Tibial artery (tissue), 4 donors: Measurements from ENCODE around the gene NR2F1-AS1.
A peak's percentile ranks its signal among the peaks of the same experiment; 100 is the strongest.

Experiments
- DNase-seq, 2 donors: peaks; one replicate each; pipeline ENCODE4 v3.0.0-alpha.2; 2019
- H3K27ac ChIP-seq, 2 donors: fragments of 200-600 bp; sonication (generic) in 1 of 2; 1 replicate in 1 of 2; 2 replicates in 1 of 2; pipeline ENCODE4 v1.5.1; 2018 to 2019; ENCODE audit warnings: mild to moderate bottlenecking in 1 of 2
- H3K27me3 ChIP-seq, 2 donors: fragments of 200-600 bp; sonication (generic) in 1 of 2; one replicate each; pipeline versions ENCODE4 v1.5.1 to v1.6.0; 2016 to 2019
- H3K36me3 ChIP-seq, 3 donors: fragments of 200-600 bp; sonication (generic) in 2 of 3; one replicate each; pipeline ENCODE4 v1.5.1; 2016 to 2019; ENCODE audit warnings: mild to moderate bottlenecking in 2 of 3
- H3K4me1 ChIP-seq, 4 donors: fragments of 200-600 bp; sonication (generic) in 2 of 4; 1 replicate in 3 of 4; 2 replicates in 1 of 4; pipeline ENCODE4 v1.5.1; 2016 to 2019
- H3K4me3 ChIP-seq, 2 donors: fragments of 200-600 bp; sonication (generic) in 1 of 2; 1 replicate in 1 of 2; 2 replicates in 1 of 2; pipeline ENCODE4 v1.5.1; 2018 to 2019; ENCODE audit warnings: mild to moderate bottlenecking in 2 of 2
- H3K9me3 ChIP-seq, 3 donors: fragments of 200-600 bp; sonication (generic) in 1 of 3; one replicate each; pipeline ENCODE4 v1.5.1; 2016 to 2019
- intact Hi-C: fragments of 100-400 bp; cut with DNase I; formaldehyde crosslinking; loops from one replicate; pipeline ENCODE4 v1.15.0; 2023; ENCODE audit warnings: low total_unique reads
- TF ChIP-seq, protein P1 (sequence below), 2 experiments: fragments of 200-600 bp in 1 of 2; fragments of 450-650 bp in 1 of 2; IDR thresholded peaks; one replicate each; pipeline ENCODE4 v1.5.1; 2017 to 2019; ENCODE audit warnings: antibody characterized with exemption in 2 of 2, mild to moderate bottlenecking in 1 of 2, moderate library complexity in 1 of 2

NR2F1-AS1 gene

DNA sequence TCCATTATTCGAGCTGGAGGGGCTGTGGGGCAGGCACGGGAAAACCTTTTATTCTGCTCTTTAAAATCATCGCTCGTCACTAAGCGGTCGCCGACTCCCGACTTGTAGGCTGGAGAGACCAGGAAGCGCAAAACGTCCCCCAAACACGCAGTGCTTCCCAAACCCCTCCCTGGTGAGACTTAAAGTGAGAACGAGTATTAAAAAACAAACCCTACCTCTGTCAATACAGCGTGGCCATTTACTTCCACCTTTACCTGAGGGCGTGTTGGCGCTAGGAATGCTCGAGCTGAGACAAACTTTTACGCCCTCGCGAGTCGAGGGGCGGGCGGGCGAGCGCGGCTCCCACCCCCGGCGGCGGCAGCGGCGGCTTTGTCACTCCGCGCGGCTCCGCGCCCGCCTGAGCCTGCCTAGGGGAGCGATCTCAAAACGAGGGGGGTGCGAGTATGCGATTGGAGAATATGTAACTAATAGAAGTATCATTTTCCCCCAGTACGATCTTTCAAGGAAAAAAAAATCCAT lies at the start of gene NR2F1-AS1:
NR2F1-AS1 (minus strand) TSS at position 293 of the 519 bp plus-strand sequence.
- peak within 1 kb of the TSS; percentile 46 to 66 for H3K27ac ChIP-seq
- DNase-seq = no peak
- H3K27me3 ChIP-seq = peaks cover 0 to 13% of the 10 kb centered on the region in 2 donors
- no peaks in the 10 kb centered on the region for H3K9me3 ChIP-seq
- no peaks in the 10 kb centered on the region for H3K36me3 ChIP-seq
- intact Hi-C loops = loop anchor here (10.0 kb wide), 1 partner anchor 224 kb away; no protein-coding TSS in a partner anchor
- H3K4me3 ChIP-seq = peak within 1 kb of the TSS; percentile 58 to 68
- H3K4me1 ChIP-seq = peaks cover 0 to 47% (median 32%) of the 10 kb centered on the region in 4 donors
- TF ChIP-seq, protein P1, sequence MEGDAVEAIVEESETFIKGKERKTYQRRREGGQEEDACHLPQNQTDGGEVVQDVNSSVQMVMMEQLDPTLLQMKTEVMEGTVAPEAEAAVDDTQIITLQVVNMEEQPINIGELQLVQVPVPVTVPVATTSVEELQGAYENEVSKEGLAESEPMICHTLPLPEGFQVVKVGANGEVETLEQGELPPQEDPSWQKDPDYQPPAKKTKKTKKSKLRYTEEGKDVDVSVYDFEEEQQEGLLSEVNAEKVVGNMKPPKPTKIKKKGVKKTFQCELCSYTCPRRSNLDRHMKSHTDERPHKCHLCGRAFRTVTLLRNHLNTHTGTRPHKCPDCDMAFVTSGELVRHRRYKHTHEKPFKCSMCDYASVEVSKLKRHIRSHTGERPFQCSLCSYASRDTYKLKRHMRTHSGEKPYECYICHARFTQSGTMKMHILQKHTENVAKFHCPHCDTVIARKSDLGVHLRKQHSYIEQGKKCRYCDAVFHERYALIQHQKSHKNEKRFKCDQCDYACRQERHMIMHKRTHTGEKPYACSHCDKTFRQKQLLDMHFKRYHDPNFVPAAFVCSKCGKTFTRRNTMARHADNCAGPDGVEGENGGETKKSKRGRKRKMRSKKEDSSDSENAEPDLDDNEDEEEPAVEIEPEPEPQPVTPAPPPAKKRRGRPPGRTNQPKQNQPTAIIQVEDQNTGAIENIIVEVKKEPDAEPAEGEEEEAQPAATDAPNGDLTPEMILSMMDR (IDR thresholded peaks at IDR 0.05) = no peak

DNA sequence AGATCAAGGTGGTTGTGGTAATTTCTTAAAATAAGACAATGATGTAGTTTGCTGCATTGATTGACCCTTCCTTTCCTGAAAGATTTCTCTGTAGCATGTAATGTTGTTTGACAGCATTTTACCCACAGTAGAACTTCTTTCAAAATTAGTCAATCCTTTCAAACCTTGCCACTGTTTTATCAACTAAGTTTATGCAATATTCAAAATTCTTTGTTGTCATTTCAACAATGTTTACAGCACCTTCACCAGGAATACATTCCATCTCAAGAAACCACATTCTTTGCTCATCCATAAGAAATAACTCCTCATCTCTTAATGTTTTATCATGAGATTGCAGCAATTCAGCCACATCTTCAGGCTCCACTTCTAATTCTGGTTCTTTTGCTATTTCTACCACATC lies 45.8 kb upstream of the NR2F1-AS1 start:
- Histone ChIP-seq H3K4me1 (no peaks in the 10 kb centered on the region), H3K9me3 (no peaks in the 10 kb centered on the region), H3K27ac (no peak overlapping the region), H3K4me3 (no peak overlapping the region), H3K36me3 (no peaks in the 10 kb centered on the region), H3K27me3 (no peaks in the 10 kb centered on the region)
- DNase-seq = no peak
- intact Hi-C loops = no loop called here
- TF ChIP-seq, protein P1 (IDR thresholded peaks at IDR 0.05) = no peak

DNA sequence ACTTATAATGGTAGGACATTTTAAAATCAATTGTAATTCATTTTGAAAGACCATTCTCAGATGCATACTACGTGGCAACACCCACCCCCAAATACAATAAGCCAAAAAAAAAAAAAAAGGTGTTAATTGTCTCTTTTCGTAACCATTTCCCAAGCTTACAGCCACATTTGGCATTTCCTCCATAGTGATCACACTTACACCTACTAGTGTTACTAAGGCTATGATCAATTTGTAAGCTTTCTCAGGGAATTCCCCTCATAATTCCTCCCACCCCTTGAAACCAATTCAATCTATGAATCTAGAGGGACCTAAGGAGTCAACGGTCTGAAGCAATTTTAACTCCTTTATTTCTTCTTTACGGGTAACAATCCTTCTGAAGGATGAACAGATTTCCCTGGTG lies 42.1 kb upstream of the NR2F1-AS1 start:
- H3K9me3 ChIP-seq = no peaks in the 10 kb centered on the region
- no peaks in the 10 kb centered on the region for H3K36me3 ChIP-seq
- H3K27ac ChIP-seq = no peak overlapping the region
- H3K4me1 ChIP-seq = peaks cover 0 to 6% (median 0%) of the 10 kb centered on the region in 4 donors
- H3K27me3 ChIP-seq = no peaks in the 10 kb centered on the region
- TF ChIP-seq, protein P1 (IDR thresholded peaks at IDR 0.05) = no peak
- DNase-seq = no peak
- intact Hi-C loops = no loop called here
- H3K4me3 ChIP-seq = no peak overlapping the region

DNA sequence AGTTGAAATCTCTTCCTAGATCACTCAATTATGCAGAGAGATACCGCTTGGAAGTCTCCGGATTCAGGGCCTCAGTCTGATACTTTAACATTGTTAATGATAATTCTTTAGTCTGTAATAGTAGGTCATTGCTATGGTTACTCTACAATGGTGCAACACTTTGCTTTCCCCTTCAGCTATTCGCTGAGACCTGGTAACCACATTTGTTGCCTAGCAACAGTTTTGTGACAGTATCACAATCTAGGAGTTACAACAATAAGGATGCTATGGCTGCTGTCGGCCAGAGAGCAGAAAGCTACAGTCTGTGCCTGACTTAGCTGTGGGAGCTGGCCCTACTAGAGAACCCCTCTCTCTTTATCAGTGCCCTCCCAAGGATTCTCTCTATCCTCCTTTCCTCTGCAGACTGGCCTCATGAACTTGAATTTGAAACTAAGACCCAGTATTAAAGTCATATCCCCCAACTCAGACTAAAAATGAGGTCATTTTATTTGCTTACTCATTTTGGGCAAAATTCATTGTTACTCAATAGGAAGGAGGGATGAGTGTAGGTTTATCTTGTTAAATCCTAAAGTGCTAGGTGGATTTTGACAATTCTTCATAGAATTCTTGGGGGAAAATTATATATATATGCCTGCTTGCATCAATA lies 41.3 kb upstream of the NR2F1-AS1 start:
- H3K9me3 ChIP-seq = no peaks in the 10 kb centered on the region
- TF ChIP-seq, protein P1 (IDR thresholded peaks at IDR 0.05) = no peak
- no peaks in the 10 kb centered on the region for H3K27me3 ChIP-seq
- peaks cover 0 to 6% (median 0%) of the 10 kb centered on the region in 4 donors for H3K4me1 ChIP-seq
- peak overlapping the region; percentile 75 to 84 for H3K27ac ChIP-seq
- DNase-seq = no peak
- H3K36me3 ChIP-seq = no peaks in the 10 kb centered on the region
- intact Hi-C loops = no loop called here
- H3K4me3 ChIP-seq = no peak overlapping the region

DNA sequence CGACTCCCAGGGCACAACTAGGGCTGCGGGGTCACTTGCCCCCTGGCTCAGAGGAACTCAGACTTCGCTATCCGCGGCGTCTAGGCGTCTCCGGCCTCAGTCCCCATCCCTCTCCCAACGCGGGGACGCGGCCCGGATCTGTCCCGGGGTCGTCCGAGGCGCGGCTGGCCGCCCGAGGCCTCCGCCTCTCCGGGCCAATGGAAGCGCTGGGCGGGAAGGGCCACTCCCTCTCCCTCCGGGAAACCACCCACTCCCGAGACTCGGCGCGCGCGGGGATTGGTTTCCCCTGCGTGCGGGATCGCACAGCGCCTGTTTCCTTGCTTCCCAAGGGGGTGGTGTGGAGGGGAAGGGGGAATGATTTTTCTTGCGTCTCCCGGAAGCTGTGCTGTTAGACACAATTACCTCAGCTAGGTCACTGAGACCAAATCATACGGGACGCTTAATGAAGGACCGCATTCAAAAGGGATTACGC lies 40.3 kb upstream of the NR2F1-AS1 start:
- Histone ChIP-seq H3K27me3 (no peaks in the 10 kb centered on the region), H3K9me3 (no peaks in the 10 kb centered on the region), H3K4me3 (peak overlapping the region; percentile 61 to 82), H3K36me3 (no peaks in the 10 kb centered on the region), H3K27ac (peak overlapping the region; percentile 75 to 84), H3K4me1 (peaks cover 0 to 6% (median 0%) of the 10 kb centered on the region in 4 donors)
- TF ChIP-seq, protein P1 (IDR thresholded peaks at IDR 0.05) = no peak
- peak; percentile 59 to 84 for DNase-seq
- intact Hi-C loops = no loop called here
